Nucleus accumbens (tissue), 56 donors: Measurements from ENCODE around the gene SLAMF6.
"Not testable (repeated sequence)": the region's sequence is repeated elsewhere in the genome, so short reads cannot be mapped to it uniquely, and the experiment has no call there.

Source experiments
- DNase-seq, 56 donors: peaks; one replicate each; lab custom pipeline; 2025; lab: John Stamatoyannopoulos, UW

The SLAMF6 gene

DNA sequence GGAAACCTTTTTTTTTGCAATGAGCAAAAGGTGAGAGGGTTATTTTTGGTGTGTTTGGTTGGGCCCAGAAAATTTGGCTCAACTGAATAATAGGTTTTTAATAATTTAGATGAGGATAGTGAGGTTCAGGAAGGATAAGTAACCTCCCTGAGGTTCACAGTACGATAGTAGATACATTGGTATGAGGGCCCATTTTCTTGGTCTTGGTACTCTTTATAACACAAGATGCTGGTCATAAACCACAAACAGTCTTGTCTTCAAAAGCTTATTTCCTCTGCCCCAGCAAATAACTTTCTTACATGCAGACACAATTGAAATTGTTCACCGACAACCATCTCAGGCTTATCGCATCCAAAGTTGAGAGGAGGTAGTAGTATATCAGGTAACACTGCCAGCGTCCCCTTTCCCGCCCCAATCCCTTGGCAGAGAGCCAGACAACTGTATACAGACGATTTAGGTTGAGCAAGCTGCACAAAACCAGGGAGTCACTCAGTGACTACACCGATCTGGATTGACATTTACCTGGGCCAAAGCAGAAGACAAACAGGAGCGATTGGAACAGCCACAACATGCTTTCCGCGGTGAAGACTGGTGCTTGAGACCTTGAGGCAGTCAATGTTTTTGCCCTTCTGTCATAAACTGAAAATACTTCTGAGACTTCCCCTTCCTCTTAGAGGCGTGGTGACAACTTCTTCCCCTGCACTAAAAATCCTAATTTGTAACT, at the start of gene SLAMF6:
TSS of gene SLAMF6 (minus strand) at position 634 of the 724 bp plus-strand sequence. CDS start at position 571, 63 bp downstream.
- DNase-seq = no peak

DNA sequence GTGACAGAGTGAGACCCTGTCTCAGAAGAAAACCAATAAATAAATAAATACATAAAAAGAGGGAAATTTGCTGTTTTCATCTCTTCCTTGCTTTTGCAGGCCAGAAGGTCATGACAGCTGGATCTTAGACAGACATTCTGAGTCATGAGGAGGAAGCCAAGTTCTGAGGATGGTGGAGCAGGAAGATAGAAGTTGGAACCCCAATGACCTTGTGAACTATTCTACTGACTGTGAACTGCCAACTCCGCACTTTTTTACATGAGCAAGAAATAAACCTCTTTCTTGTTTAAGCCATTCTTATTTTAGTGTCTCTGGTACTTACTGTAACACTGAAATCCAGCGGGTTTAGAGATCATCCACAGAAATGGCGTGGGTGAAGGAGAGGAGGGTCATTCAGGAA, 47.8 kb upstream of the SLAMF6 start:
- DNase-seq = no peak

DNA sequence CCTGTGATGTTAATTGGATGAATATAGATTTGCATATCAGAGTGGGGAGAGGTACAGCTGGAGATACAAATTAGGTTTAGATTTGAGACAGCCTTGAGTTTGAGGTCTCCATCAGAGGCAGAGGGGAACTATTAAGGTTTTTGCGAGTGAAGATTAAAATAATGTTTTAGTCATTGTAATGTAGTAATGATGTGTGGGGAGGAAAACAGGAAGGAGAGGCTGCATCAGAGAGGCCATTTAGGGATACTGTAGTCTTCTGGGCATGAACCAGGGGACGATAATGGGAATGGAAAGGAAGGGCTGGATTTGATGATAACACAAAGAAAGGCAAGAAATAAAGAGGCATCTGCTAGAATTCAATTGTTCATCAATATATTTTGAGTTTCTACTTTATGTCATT, 46.8 kb upstream of the SLAMF6 start:
- DNase-seq = no peak

DNA sequence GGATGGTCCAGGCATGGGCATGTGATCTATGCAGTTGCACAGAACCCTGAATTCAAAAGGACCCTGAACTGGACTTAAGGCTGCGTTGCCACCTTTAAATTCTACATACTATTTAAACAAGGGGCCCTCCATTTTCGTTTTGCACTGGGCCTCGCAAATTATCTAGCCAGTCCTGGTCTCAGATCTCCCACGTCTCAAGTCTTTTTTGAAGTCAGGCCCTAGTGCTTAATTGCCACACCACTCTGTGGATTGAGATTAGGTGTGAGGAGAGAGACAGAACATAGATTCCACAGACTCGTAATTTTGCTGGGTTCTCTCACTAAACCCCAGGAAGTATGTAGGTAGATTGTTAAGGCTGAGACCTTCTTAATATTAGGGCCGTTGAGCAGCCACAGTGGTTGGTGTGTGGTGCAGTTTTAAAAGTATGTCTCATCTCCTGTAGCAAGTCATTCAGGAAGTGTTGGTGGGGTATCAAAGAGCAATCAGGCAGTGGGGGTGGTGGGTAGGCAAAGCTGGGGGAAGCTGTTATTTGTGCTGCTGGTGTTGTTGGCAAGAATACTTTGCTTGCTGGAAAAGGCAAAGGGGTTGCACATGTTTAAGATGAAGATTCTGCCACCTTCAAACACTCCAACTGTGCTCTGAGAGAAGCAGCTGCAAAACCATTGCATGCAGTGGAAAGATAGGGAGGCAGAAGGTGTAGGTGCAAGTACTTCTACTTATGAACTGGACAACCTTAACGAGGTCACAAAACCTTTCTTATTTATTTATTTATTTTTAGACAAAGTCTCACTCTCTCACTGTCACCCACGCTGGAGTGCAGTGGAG, 45.0 kb upstream of the SLAMF6 start:
- no peak for DNase-seq

DNA sequence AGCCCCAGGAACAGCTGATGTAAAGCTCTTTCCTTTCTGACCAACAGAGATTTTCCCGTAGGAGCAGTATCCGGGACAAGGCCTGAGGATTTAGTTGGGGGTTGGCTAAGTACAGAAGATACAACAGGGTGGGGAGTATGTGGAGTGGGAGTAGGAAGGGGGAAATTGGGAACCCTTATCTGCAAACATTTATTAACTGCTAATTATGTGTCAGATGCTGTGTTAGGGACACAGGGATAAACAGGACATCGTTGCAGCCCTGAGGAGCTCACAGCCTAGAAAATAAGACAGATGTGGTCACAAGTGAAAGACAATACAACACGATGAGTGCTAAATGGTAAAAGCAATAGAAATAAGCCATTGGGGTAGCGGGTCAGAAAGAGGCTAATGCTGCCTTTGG, 44.3 kb upstream of the SLAMF6 start:
- no peak for DNase-seq

DNA sequence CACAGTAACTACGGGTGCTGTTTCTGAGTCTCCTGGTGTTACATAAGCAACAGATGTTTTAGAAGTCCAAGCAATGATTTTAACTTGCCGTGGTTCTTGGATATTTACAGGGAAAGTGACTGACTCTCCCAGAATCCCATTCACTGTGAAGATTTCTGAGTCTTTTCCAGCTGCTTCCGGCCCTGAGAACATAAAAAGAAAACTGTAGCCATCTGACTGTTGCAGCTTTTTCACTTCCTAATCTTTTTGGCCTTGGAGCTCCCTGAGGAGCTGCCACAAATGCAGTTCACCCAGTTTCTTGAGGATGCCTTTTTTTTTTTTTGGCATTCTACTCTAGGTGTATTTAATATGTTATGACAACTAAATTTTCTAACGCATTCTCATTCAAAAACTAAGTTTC, 42.5 kb upstream of the SLAMF6 start:
- no peak for DNase-seq

DNA sequence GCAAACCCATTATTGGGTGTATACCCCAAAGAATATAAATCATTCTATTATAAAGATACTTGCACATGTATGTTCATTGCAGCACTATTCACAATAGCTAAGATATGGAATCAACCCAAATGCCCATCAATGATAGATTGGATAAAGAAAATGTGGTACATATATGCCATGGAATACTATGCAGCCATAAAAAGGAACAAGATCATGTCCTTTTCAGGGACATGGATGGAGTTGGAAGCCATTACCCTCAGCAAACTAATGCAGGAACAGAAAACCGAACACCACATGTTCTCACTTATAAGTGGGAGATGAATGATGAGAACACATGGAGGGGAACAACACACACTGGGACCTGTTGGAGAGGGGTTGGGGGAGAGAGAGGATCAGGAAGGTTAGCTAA, 40.2 kb upstream of the SLAMF6 start:
- DNase-seq = not testable (repeated sequence)

DNA sequence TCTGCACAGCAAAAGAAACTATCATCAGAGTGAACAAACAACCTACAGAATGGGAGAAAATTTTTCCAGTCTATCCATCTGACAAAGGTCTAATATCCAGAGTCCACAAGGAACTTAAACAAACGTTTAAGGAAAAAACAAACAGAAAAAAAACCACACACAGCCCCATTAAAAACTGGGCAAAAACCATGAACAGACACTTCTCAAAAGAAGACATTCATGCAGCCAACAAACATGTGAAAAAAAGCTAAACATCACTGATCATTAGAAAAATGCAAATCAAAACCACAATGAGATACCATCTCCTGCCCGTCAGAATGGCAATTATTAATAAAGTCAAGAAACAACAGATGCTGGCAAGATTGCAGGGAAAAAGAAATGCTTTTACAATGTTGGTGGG, 39.7 kb upstream of the SLAMF6 start:
- not testable (repeated sequence) for DNase-seq

DNA sequence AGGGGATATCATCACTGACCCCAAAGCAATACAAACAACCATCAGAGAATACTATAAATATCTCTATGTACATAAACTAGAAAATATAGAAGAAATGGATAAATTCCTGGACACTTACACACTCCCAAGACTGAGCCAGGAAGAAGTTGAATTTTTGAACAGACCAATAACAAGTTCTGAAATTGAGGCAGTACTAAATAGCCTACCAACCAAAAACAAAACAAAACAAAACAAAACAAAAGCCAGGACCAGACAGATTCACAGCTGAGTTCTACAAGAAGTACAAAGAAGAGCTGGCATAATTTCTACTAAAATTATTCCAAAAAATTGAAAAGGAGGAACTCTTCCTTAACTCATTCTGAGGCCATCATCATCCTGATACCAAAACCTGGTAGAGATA, 37.8 kb upstream of the SLAMF6 start:
- no peak for DNase-seq

DNA sequence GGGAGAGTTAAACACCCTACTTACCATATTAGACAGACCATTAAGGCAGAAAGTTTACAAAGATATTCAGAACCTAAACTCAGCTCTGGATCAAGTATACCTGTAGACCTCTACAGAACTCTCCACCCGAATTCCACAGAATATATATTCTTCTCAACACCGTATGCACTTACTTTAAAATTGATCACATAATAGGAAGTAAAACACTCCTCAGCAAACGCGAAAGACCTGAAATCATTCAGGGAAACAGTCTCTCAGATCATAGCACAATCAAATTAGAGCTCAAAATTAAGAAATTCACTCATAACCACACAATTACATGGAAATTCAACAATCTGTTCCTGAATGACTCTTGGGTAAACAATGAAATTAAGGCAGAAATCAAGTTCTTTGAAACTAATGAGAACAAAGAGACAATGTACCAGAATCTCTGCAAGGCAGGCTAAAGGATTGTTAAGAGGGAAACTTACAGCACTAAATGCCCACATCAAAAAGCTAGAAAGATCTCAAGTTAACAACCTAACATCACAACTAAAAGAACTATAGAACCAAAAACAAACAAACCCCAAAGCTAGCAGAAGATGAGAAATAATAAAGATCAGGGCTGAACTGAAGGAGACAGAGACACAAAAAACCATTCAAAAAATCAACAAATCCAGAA, 37.1 kb upstream of the SLAMF6 start:
- no peak for DNase-seq

DNA sequence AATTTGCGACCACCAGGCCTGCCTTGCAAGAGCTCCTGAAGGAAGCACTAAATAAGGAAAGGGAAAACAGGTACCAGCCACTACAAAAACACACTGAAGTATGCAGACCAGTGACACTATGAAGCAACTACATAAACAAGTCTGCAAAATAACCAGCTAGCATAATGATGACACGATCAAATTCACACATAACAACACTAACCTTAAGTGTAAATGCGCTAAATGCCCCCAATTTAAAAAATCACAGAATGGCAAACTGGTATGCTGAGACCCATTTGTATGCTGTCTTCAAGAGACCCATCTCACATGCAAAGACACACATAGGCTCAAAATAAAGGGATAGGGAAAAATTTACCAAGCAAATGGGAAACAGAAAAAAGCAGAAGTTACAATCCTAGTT, 36.4 kb upstream of the SLAMF6 start:
- not testable (repeated sequence) for DNase-seq

DNA sequence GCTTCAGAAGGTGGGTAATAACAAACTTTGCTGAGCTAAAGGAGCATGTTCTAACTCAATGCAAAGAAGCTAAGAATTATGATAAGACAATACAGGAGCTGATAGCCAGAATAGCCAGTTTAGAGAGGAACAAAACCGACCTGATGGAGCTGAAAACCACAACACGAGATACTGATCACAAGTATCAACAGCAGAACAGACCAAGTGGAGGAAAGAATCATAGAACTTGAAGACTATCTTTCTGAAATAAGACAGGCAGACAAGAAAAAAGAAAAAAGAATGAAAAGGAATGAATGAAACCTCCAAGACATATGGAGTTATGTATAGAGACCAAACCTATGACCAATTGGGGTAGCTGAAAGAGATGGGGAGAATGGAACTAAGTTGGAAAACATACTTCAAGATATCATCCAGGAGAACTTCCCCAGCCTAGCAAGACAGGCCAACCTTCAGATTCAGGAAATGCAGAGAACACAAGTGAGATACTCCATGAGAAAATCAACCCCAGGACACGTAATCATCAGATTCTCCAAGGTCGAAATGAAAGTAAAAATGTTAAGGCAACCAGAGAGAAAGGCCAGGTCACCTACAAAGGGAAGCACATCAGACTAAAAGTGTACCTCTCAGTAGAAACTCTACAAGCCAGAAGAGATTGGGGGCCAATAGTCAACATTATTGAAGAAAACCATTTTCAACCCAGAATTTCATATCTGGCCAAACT, 35.8 kb upstream of the SLAMF6 start:
- no peak for DNase-seq

DNA sequence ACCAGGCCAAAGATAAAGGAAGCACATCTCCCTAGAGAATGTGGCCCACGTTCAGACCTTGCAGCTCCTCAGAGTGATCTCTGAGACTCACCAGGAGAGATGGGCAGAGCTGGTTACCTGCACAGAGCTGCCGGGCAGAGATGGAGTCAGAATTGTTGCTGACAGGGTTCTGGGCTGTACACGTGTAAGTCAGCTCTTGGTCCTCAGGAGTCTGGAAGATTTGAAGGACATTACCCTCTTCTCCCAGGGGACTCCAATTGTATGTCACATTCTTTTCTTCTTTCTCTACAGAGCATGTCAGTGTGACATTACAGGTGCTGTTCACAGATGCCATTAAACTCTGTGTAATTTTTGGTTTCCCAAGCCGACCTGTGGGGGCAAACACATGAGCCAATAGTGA, 30.7 kb upstream of the SLAMF6 start:
- no peak for DNase-seq

DNA sequence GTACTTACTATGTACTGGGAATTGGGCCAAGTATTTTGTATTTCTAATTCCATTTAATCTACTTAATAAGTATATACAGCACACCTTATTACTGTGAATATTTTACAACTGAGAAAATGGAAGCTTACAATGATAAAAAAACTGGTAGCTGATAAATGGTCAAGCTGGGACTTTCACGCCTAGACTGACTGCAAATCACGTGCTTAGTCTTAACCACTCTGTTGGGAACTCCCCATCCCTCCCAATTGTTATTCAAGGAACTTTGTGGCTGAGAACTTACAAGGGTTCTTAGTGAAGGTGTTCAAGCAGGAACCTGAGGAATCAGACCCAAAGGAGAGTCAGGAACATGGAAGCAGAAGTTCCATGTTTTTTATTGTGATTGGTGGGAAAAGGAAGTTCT, 29.4 kb upstream of the SLAMF6 start:
- no peak for DNase-seq

DNA sequence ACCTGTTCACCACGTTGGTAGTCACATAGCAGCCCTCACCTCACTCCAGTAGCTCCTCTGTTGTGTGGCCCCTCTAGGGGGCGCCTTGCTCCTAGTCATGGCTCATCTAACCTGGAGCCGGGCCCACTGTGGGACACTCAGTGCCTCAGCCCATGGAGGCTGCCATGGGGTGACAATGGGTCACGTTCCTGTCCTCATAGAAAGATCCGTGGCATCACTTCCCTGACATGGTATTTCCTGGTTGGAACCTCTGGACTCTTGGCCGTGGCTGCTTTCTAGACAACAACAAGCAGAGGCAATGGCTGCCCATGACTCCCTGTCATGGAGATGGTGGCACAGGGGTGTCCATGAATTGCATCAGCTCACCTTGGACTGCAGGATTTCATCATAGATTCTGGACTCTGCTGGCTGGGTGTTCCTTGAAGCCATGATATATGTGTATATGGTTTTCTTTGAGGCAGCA, 27.5 kb upstream of the SLAMF6 start:
- DNase-seq = no peak

DNA sequence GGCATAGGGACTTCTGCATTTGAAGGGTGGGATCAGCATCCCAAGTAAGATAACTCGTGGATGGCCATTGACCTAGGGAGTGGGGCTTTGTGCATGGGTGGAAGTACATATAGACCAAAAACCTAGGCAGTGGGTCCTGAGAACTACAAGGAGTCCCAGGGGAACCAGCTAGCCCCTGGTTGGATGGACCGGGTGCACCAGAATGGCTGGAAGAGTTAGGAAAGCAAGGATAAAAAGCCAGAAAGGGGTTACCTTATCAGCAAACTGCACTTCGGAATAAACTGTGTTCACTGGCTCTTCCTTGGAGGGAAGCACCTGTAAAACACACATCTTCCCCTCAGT, 26.6 kb upstream of the SLAMF6 start:
- DNase-seq = no peak

DNA sequence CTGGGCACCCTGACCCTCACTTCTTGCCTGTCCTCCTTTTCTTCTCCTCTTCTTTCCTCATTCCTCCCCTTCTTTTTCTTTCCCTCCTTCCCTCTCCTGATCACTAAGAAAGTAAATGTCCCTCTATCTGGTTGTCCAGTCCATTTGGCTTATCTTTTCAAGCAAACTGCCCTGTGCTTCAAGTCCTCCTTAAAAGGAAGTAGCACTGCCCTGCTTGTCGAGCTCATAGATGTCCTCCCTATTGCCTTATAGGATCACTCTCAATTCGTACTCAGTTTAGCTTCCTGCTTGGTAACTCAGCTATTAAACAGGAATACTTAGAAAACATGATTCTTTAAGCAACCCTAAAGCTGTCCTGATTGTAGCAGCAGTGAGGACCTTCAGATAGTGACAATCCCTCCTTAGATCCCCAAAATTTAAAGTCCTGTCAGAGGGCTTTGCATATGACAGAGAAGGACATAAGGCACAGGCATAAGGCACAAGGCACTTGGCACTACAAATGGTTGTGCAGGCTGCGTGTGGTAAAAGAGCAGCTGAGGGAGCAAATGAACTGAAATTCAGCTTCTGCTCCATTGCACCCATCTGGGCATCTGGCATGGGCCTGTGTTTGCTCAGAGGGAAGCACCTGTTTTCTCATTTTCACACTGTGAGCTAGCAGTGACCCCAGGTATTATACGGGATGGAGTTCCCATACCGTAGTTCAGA, 26.1 kb upstream of the SLAMF6 start:
- no peak for DNase-seq

DNA sequence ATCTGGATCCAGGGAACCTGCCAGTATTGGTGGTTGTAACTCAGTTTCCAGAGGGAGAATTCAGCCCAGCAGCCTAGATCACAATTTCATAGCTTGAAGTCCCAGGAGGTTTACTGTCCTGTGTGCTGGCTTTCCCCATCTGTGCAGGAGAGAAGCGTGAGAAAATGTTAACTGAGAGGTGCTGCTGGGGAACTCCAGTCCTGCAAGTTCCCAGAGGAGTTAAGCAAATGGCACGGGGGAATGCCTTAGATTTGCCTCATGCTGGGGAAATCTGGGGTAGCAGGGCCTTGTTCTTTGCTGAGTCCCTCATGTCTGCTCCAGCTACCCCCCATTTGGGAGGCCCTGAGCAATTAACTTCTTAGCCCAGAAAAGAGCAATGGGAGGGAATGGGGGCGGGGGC, 25.1 kb upstream of the SLAMF6 start:
- no peak for DNase-seq

DNA sequence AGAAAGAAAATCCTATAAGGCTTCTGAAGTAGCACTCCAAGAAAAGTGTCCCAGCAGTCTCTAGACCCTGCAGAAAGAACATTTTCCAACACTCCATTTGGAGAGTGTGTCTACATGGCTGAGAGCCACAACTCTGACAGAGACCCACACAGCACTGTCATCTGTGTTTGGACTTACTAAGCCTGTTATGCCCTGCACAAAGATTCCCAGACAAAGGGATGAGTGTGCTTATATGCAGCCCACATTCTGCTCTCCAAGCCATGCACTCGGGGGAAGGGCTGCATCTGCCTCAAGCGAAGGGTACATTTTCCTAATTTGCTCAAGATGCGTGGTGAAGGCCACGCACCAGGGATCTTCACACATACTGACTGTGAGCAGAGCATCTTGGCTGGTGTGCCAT, 24.4 kb upstream of the SLAMF6 start:
- DNase-seq = no peak

DNA sequence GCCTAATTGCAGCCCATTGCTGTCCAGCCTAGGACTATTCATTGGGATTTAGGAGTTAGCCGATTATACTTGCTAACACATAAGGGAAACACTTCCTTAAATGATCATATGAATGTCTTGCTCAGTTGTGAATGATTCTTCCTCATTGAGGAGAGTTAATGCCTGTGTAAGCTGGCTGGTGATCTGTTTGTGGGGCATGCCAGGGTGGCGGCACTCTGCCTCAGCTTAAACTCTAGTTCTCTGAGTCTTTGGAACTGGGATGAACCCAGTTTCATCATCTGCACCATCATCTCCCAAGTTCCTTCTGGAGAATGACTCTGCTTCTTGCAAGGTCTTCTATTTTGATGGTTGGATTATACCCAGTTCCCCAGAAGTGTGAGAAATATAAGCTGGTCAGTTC, 23.9 kb upstream of the SLAMF6 start:
- no peak for DNase-seq
